A549 (cell line): ENCODE data around the gene WFDC1.

Experiments
- CHD4 ChIP-seq: fragments of 200-600 bp; sonication (generic); IDR thresholded peaks from 2 replicates; pipeline ENCODE4 v1.6.1; 2016; ENCODE audit warnings: antibody characterized with exemption, mild to moderate bottlenecking, borderline replicate concordance
- CTCF ChIP-seq: fragments of >200 bp; sonication (Bioruptor Twin); formaldehyde crosslinking; IDR thresholded peaks from 3 replicates; pipeline ENCODE4 v1.5.1; 2016
- ELK1 ChIP-seq: fragments of 150-350 bp; IDR thresholded peaks from 2 replicates; pipeline ENCODE4 v1.6.1; 2014; ENCODE audit warnings: low read depth, mild to moderate bottlenecking, low read length
- EP300 ChIP-seq, 2 experiments: fragments of >200 bp; sonication (Bioruptor Twin); formaldehyde crosslinking; IDR thresholded peaks; 2 replicates in 1 of 2; 3 replicates in 1 of 2; pipeline ENCODE4 v1.6.1; 2016 to 2017
- FOSL2 ChIP-seq, 2 experiments: fragments of 450-650 bp in 1 of 2; fragments of >200 bp in 1 of 2; sonication (Bioruptor Twin) in 1 of 2; formaldehyde crosslinking; IDR thresholded peaks; 2 replicates each; pipeline versions ENCODE4 v1.5.0 to v1.6.1; 2016 to 2020; ENCODE audit warnings: mild to moderate bottlenecking in 1 of 2, moderate library complexity in 1 of 2
- JUNB ChIP-seq: fragments of >200 bp; sonication (Bioruptor Twin); formaldehyde crosslinking; IDR thresholded peaks from 2 replicates; pipeline ENCODE4 v1.6.1; 2016
- MAX ChIP-seq: IDR thresholded peaks from 2 replicates; pipeline ENCODE4 v1.6.1; 2012
- MAZ ChIP-seq: fragments of 150-350 bp; IDR thresholded peaks from 2 replicates; pipeline ENCODE4 v1.6.1; 2014; ENCODE audit warnings: antibody characterized with exemption, low read depth, low read length, borderline replicate concordance
- PHF8 ChIP-seq: fragments of 200-600 bp; sonication (generic); IDR thresholded peaks from 2 replicates; pipeline ENCODE4 v1.6.1; 2016; ENCODE audit warnings: low read depth, mild to moderate bottlenecking, antibody characterized with exemption, moderate library complexity, borderline replicate concordance
- POLR2A ChIP-seq: IDR thresholded peaks from 2 replicates; pipeline ENCODE4 v1.6.1; 2012; ENCODE audit warnings: mild to moderate bottlenecking, low read length
- USF2 ChIP-seq: fragments of 450-650 bp; IDR thresholded peaks from 2 replicates; pipeline ENCODE4 v1.6.1; 2014; ENCODE audit warnings: antibody characterized with exemption

GRCh38 chr16:84327926-84328505 is 33.3 kb downstream of the WFDC1 start:
- TF ChIP-seq MAX (no peak), CTCF (no peak), POLR2A (no peak), USF2 (no peak), EP300 (IDR thresholded peaks at IDR 0.05) (no peak), MAZ (no peak), CHD4 (no peak), PHF8 (no peak), ELK1 (no peak), JUNB (no peak), FOSL2 (IDR thresholded peaks at IDR 0.05) (no peak), FOSL2 (CRISPR knock-in tag; IDR thresholded peaks at IDR 0.05) (no peak)
